Transverse colon (tissue), 4 donors: ENCODE measurements around the gene UHRF1. TPM values are rescaled to one million over a fixed set of nuclear protein-coding genes. Genes with fewer than 3 reads are reported as not detected.
A peak's percentile ranks its signal among the peaks of the same experiment; 100 is the strongest.

Source experiments
- DNase-seq: peaks from one replicate; pipeline ENCODE4 v3.0.0-alpha.2; 2019
- H3K27ac ChIP-seq, 4 donors: fragments of 200-600 bp; sonication (generic); 2 replicates each; pipeline ENCODE4 v1.5.1; 2016 to 2018; ENCODE audit warnings: inconsistent platforms in 4 of 4
- H3K27me3 ChIP-seq: fragments of 200-600 bp; sonication (generic); 2 replicates; pipeline ENCODE4 v1.5.1; 2017; ENCODE audit warnings: inconsistent platforms
- H3K36me3 ChIP-seq, 4 donors: fragments of 200-600 bp; sonication (generic); 2 replicates each; pipeline ENCODE4 v1.5.1; 2017 to 2019; ENCODE audit warnings: inconsistent platforms in 4 of 4
- H3K4me1 ChIP-seq, 4 donors: fragments of 200-600 bp; sonication (generic); 2 replicates each; pipeline ENCODE4 v1.5.1; 2017 to 2020; ENCODE audit warnings: inconsistent platforms in 4 of 4
- H3K4me3 ChIP-seq, 4 donors: fragments of 200-600 bp; sonication (generic); 1 replicate in 1 of 4; 2 replicates in 3 of 4; pipeline versions ENCODE4 v1.5.1 to v1.6.1; 2017 to 2019; ENCODE audit warnings: inconsistent platforms in 4 of 4
- H3K9me3 ChIP-seq, 2 donors: fragments of 200-600 bp; sonication (generic); 2 replicates each; pipeline ENCODE4 v1.5.1; 2017 to 2019; ENCODE audit warnings: inconsistent platforms in 2 of 2
- CTCF ChIP-seq, 5 experiments: fragments of 200-600 bp in 3 of 5; fragments of 450-650 bp in 2 of 5; sonication (generic) in 3 of 5; IDR thresholded peaks; 1 replicate in 2 of 5; 2 replicates in 3 of 5; pipeline ENCODE4 v1.5.1; 2016 to 2017; ENCODE audit warnings: antibody characterized with exemption in 5 of 5, inconsistent platforms in 3 of 5, mild to moderate bottlenecking in 2 of 5, moderate library complexity in 1 of 5
- EP300 ChIP-seq: sonication (generic); formaldehyde crosslinking; IDR thresholded peaks from one replicate; pipeline ENCODE4 v1.6.1; 2017; ENCODE audit warnings: antibody characterized with exemption, low read depth
- POLR2A ChIP-seq: fragments of 450-650 bp; IDR thresholded peaks from one replicate; pipeline ENCODE4 v1.6.1; 2016; ENCODE audit warnings: antibody characterized with exemption, mild to moderate bottlenecking, moderate library complexity
- POLR2AphosphoS5 ChIP-seq, 3 donors: sonication (generic); formaldehyde crosslinking; IDR thresholded peaks; one replicate each; pipeline ENCODE4 v1.6.1; 2016; ENCODE audit warnings: antibody characterized with exemption in 3 of 3
- WGBS, 2 donors: methylation state at CpG; one replicate each; pipeline ENCODE4 v1.1.5; 2018; ENCODE audit warnings: low coverage in 1 of 2; 5-methylcytosine and 5-hydroxymethylcytosine counted together
- in situ Hi-C, 4 donors: fragments of 200-750 bp; cut with MboI; loops; one replicate each; pipeline versions ENCODE4 v1.15.0 to v1.15.1; 2017; ENCODE audit warnings: low sequenced_read_pairs in 3 of 4, low pct_ligation_motif_present in 1 of 4, low pct_unique_long_range_greater_than_20kb in 1 of 4
- intact Hi-C: fragments of 100-400 bp; cut with DNase I; formaldehyde crosslinking; loops from one replicate; pipeline ENCODE4 v1.15.1; 2023; ENCODE audit warnings: low total_unique reads
- total RNA-seq, 4 donors: library from RNA; depleted of rRNA; stranded (reverse); fragments of >200 nt; gene quantifications; one replicate each; pipeline ENCODE4 v1.1.0, GENCODE V29; 2016

The UHRF1 gene
- total RNA-seq, 4 donors from 2014 or later, result 2.9 to 41.2 (median 12.0) TPM

- peak; percentile 98 for DNase-seq
- Histone ChIP-seq H3K27ac (peak within 1 kb of the TSS; percentile 88 to 94 (median 90)), H3K4me3 (peak within 1 kb of the TSS; percentile 75 to 92 (median 83)), H3K4me1 (peaks cover 0 to 27% (median 13%) of the 10 kb centered on the region in 4 donors), H3K9me3 (no peaks in the 10 kb centered on the region), H3K36me3 (no peaks in the 10 kb centered on the region), H3K27me3 (no peaks in the 10 kb centered on the region)
- in situ Hi-C loops, result loop anchor here in 1 of 4 donors (25.0 kb wide), 1 partner anchor 170 kb away; no protein-coding TSS in a partner anchor
- intact Hi-C loops, result no loop called here
- 7% methylated on average over 39 of the region's 46 CpGs; no CpG with 5 or more reads in 1 of the 2 donors for WGBS, 2 donors
- TF ChIP-seq POLR2AphosphoS5 (IDR thresholded peaks at IDR 0.05) (peak; percentile 54 to 74 (median 72)), EP300 (no peak), POLR2A (peak; percentile 67), CTCF (IDR thresholded peaks at IDR 0.05) (no peak)
These were observed 41.6 kb upstream of the UHRF1 start, which contains the start of gene PLIN3 for GRCh38 chr19:4867534-4868285. TSS of gene PLIN3 (minus strand) at chr19:4867667. CDS start at chr19:4861394, 6,273 bp downstream.

GRCh38 chr19:4868286-4868834 is 40.9 kb upstream of the UHRF1 start:
- DNase-seq, result no peak
- H3K4me1 ChIP-seq, result peaks cover 0 to 27% (median 13%) of the 10 kb centered on the region in 4 donors
- H3K4me3 ChIP-seq, result peak overlapping the region in 3 of 4 donors; percentile 75 to 92 (median 83)
- no peaks in the 10 kb centered on the region for H3K27me3 ChIP-seq
- no peaks in the 10 kb centered on the region for H3K9me3 ChIP-seq
- H3K27ac ChIP-seq, result peak overlapping the region; percentile 88 to 94 (median 90)
- no peak for TF ChIP-seq POLR2A
- no peak for TF ChIP-seq CTCF (IDR thresholded peaks at IDR 0.05)
- no peak for TF ChIP-seq POLR2AphosphoS5 (IDR thresholded peaks at IDR 0.05)
- no peak for TF ChIP-seq EP300
- intact Hi-C loops (no loop called here), in situ Hi-C loops (loop anchor here in 1 of 4 donors (25.0 kb wide), 1 partner anchor 169 kb away; no protein-coding TSS in a partner anchor)
- WGBS, 2 donors, result 41% methylated on average over 10 of the region's 10 CpGs; no CpG with 5 or more reads in 1 of the 2 donors
- no peaks in the 10 kb centered on the region for H3K36me3 ChIP-seq

- Histone ChIP-seq H3K4me3 (no peak overlapping the region), H3K9me3 (no peaks in the 10 kb centered on the region), H3K27me3 (no peaks in the 10 kb centered on the region), H3K36me3 (no peaks in the 10 kb centered on the region), H3K4me1 (peaks cover 0 to 27% (median 13%) of the 10 kb centered on the region in 4 donors), H3K27ac (peak overlapping the region in 2 of 4 donors; percentile 6 to 33)
- intact Hi-C loops, result no loop called here
- 27 to 64% methylated on average over 2 to 10 of the region's 10 CpGs for WGBS, 2 donors
- in situ Hi-C loops, result loop anchor here in 3 of 4 donors (5.0 to 25.0 kb wide), 4 partner anchors 37 to 167 kb away; partner anchors contain the start of gene UHRF1 (in 1 of the 3)
- peak; percentile 65 for DNase-seq
- TF ChIP-seq EP300, result no peak
- TF ChIP-seq POLR2AphosphoS5 (IDR thresholded peaks at IDR 0.05), result no peak
- TF ChIP-seq POLR2A, result no peak
- TF ChIP-seq CTCF (IDR thresholded peaks at IDR 0.05), result no peak
These were observed 39.1 kb upstream of the UHRF1 start for GRCh38 chr19:4870025-4870700.
